GM19438 (cell line): ENCODE measurements around the gene HOXB5.

ENCODE experiments used
- ATAC-seq: cut with Tn5 transposase; IDR thresholded peaks from one replicate; pipeline ENCODE4 v1.9.1; 2021; ENCODE audit warnings: low read depth; ENCODE audit not compliant: unreplicated experiment

Gene HOXB5

GRCh38 chr17:48577330-48577945 lies 16.1 kb downstream of the HOXB5 start:
- no peak for ATAC-seq

- ATAC-seq, result no peak
Observed at GRCh38 chr17:48576479-48577309, 16.9 kb downstream of the HOXB5 start.

DNA sequence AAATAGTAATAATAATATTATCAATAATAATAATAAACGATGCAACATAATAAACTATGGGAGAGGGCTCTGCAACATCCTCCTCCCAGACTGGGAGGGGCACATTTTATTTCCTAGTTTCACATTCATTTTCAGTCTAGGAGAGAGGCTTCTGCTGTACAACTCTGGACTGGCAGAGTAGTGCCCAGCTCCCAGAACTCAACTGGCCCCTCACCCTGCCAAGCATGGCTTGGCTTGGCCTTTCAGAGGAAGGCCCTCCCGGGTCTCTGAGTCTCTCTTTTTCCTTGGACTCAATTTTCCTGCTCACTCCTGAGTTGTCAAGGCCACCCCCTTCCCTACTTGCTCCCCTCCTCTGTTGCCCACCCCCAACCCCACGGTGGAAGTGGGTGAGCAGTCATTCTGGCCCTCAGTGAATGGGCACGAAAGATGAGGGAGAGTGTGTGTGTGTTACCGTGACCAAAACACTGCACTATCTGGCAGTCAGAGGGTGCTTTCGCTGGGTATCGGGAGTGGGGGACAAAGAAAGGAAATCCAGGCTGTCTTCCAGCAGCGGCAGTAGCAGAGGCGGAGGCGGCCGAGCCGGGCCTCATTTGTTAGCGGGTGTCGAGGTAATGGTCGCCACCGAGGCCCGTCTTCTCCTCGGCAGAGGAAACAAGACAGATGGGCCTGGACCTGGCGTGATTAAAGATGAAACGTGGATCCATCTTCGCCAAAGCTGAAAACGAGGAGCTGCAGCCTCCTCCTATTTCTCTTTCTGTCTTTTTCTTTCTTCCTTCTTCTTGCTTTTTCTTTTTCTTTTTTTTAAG lies 17.7 kb downstream of the HOXB5 start:
- ATAC-seq, result no peak

DNA sequence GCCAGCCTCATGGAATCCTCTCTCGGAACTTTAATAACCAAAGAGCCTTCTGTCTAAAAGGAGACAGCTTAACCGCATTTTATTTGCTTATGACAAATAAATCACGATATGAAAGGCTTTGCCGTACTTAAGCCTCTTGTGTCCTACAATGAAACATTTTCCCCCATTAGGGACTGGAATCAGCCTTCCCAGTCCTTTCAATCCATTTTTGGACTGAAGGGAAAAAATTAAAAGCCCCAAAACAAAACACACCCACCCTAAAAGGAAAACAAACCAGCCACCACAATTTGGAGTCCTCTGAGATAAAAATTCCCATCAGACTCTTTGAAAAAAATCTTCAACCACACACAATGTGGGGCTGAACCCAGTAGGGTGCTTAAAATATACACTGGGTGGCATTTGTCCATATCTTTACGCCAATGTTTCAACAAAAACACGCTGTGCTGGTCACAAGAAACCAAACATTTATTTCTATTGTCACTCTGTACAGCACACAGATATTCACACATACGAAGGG lies 18.5 kb downstream of the HOXB5 start:
- no peak for ATAC-seq

DNA sequence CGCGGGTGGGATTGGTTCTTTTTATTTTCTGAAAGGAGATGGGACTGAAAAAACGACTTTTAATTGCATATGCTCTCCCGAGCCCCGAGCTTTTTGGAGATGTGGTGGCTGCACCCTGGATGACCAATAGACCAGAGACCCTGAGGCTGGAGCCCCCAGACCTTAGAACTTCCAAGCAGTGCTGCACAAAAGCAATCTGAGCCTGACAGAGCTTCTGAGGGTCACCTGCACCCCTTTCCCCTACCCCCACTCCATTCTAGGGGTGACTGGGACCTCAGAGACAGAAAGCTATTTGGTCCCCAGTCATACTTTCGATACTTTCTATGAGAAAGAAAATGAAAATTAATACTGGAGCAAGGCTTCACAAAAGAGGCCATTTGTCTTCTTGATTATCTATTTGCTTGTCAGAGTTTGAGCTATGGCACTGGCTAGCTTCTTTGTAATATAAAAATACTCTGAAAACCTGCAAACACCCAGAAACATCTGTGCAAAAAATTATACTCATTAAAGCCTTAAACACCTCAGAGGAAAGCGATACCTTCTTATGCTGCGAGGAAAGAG lies 19.0 kb downstream of the HOXB5 start:
- no peak for ATAC-seq

GRCh38 chr17:48571826-48572417 lies 21.7 kb downstream of the HOXB5 start:
- no peak for ATAC-seq

DNA sequence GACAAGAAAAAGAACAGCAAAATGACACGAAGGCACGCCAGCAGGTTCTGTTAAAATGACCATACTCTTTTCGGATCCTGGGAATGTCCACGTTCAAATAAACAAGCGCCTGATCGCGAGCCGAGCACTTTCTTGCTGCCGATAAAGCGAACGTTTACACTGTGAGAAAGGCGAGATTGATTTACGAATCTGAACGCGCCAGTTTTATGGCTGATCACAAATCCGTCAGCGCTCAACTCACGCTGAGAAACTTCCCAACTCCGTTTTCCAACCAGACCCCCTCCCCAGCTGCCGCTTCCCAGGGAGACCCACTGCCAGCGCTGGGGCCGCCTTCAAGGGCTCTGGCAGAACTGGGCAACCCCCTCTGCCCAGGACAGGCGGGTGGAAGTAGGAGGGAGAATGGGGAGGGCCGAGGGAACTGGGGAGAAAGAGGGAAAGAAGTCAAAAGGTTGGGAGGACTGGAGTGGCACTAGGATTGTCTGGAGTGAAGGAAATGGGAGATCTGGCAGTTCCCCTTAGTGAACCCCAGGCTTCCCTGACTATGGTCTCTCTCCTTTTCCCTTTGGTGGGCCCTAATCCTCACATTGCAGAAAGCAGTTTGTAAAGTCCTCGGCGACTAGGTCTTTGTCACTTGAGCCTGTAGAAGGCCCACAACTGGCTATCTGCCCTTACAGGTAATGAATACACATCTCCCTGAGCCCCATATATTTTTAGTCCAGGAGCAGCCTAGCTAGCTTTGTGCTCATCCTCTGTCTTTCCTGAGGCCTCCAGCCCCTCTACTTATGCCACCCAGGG lies 22.4 kb downstream of the HOXB5 start:
- ATAC-seq, result no peak

- no peak for ATAC-seq
Observed at GRCh38 chr17:48570325-48571023, 23.1 kb downstream of the HOXB5 start.

DNA sequence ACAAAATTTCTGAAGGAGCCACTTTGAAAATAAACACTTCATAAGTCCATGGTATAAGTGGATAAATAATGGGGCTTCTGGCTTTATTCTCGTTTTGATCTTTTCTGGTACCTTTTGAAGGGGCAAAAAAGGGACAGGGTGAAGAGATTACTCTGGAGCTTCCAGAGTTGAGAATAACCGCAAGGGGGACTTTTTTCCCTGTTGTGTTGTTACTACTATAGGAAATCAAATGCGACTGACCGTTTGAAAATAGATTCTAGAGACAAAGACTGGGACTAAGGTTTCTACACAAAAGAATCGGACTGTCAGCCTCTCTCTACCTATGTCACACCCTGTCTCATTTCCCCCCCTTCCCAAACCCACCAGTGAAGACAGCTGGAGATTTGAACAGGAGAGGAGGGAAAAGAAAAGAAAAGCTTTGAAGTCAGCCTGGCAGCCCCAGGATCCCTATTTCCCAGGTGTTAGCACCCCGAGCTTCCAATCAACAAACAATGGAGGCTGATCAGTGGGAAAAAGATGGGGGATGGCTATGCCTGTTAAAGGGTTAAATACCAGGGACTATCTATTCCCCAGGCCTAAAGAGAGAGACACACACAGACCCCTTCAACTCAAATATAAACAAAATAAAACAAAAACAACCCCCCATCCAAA lies 23.8 kb downstream of the HOXB5 start:
- no peak for ATAC-seq

DNA sequence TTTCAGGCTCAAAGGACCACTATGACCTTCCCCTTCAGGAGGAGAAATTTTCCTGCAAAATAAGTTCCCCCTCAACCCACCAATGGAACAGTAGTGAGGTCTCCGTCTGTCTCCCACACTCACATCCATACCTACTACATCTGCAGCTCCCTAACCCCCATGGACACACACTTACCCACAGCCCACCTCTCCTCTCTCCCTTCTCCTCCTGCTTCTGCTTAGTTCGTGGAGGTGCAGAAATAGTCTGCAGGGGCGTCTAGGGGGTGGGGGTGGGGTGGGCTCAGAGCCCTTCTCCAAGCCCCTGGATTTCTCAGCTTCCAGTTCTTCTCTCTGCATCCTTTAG lies 24.4 kb downstream of the HOXB5 start:
- no peak for ATAC-seq

DNA sequence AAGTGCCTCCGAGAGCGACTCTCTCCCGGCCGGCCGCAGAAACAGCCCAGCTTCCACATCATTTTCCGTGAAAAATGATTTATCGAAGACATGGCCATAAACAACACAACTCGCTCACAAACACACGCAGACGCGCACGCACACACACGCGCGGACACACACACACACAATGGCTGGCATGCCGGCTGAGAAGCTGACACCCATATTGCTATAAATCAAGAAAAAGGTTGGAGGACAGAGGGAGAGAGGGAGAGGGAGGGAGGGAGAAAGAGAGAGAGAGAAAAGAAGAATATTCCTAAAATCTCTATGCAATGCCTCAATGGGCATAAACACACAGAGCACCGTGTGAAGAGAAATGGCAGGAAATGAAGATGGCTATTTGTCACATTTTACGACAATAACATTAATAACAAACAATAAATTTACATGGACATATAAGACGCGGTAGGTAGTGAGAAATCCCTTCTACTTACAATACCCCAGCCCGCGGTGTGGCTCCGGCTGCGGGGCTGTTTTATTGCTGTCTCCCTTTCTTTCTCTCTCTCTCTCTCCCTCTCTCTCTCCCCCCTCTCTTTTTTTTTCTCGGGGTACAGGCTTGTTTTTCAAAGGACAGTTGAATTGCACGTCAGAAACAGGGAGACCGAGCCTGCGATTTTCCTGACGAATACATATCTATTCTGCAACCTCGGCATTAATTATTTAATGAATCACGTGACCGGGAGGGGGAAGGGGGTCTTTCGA lies 24.9 kb downstream of the HOXB5 start:
- ATAC-seq, result no peak

GRCh38 chr17:48567646-48568354 lies 25.8 kb downstream of the HOXB5 start:
- ATAC-seq, result no peak

DNA sequence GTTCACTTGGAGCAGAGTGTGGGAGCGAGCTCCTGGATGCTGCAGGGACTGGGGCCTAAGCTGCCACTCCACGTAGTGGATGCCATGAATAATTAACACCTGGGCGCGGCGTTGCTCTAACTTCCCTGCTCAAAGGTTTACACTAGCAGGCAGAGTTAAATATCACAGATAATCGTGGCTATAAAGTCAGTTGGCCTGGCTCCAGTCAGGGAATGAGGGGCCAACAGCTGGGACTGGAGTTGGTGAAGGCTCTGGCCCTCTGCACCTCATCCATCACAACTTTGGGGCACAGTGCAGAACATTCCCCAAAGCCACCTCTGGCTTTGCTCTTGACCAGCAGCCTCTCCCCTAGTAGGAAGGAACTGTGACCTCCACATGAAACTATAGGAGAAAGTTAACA lies 26.4 kb downstream of the HOXB5 start:
- ATAC-seq, result no peak

DNA sequence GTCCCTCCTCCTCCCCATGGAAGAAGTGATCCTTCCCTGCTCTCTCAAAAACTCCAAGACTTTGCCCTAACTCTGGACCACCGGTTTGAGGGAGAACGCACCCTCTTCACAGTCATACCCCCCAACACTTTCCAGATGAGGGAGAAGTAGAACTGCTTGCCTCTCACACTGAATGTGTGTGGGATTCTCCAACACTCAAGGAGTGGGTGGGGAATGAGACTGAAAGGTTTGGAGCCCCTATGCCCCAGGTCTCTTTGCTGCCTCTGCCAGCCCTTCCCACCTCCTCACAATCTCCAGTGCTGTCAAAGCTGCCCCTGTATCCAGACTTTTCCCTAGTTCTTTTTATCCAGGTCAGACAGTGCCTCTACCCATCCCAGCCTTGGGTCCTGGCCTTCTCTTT lies 26.9 kb downstream of the HOXB5 start:
- ATAC-seq, result no peak

DNA sequence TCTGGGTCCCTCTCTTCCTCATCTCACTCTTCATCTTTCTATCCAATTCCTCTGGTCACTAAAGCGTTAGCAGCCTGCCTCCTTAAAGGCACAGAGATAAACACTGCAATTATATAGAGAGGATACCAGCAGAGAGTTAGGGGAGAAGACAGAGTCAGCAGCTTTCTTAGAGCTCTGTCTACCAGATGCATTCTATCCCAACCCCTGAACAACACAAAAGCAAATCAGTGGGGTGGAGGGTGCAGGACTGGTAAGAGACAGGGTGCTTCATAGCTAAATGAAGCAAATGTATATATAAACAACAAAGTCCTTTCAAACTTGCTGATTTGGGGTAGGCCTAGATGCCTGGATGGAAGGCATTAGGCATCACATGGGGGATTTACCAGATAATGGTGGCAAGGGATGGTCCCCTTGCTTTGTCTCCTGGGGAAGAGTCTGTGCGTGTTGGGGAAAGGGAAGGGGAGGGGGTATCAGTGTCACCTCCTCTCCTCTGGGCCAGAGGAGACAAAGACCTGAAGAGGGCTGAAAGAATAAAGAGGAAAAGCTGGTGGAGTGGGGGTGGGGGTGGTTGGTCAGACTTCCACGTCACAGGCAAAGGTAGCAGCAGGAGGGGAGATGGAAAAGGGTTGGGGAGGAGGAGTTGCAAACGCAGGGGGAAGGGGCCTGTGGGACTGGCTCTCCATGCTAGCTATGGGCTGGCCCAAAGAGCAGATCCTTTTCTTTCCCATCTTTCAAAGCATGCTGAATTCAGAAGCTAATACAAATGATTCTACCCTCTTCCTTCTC lies 27.5 kb downstream of the HOXB5 start:
- ATAC-seq, result no peak

DNA sequence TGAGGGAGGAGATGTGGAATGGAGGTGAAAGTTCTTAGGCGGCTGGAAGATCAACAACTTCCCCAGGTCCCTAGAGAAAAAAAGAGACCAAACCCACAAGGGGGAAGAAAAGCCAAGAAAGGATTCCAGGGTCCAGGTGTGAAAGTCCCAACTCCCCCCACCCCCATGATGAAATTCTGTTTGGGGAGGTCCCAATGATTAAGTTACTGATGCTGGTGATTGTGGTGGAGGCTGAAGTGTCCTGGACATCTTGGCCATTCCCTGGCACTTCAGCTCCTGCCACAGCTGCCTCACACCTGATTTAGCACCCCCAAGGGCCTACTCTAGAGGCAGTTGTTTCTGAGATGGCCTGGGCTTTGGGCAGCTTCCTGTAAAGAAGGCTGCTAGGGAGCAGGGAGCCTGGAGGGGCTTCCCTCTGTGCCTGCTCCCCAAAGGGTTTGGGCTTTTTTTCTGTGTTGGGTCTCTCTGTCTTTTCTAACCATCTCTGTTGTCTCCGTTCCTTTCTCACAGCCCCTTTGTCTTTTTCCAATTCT lies 28.5 kb downstream of the HOXB5 start:
- no peak for ATAC-seq
